IMR-90 (cell line): ENCODE data around the gene AHNAK2.

ENCODE experiments used
- BHLHE40 ChIP-seq: fragments of 150-350 bp; IDR thresholded peaks from 2 replicates; pipeline ENCODE4 v1.6.1; 2016; ENCODE audit warnings: mild to moderate bottlenecking, low read depth, low read length
- CEBPB ChIP-seq: IDR thresholded peaks from 2 replicates; pipeline ENCODE4 v1.6.1; 2012; ENCODE audit warnings: low read depth, low read length, improper control_type of control experiment
- CTCF ChIP-seq: conservative IDR thresholded peaks from 2 replicates; pipeline ENCODE4 v1.5.1; 2012; ENCODE audit warnings: mild to moderate bottlenecking, low read depth, low read length, improper control_type of control experiment
- ELK1 ChIP-seq: fragments of 150-350 bp; IDR thresholded peaks from 2 replicates; pipeline ENCODE4 v1.6.1; 2016; ENCODE audit warnings: low read depth, mild to moderate bottlenecking, low read length, moderate library complexity, borderline replicate concordance
- FOS ChIP-seq: fragments of 150-350 bp; IDR thresholded peaks from 2 replicates; pipeline ENCODE4 v1.6.1; 2016; ENCODE audit warnings: low read depth, low read length
- MAFK ChIP-seq: IDR thresholded peaks from 2 replicates; pipeline ENCODE4 v1.6.1; 2012; ENCODE audit warnings: low read depth, low read length, improper control_type of control experiment
- MXI1 ChIP-seq: IDR thresholded peaks from 2 replicates; pipeline ENCODE4 v1.6.1; 2012; ENCODE audit warnings: low read depth, mild to moderate bottlenecking, low read length, moderate library complexity, borderline replicate concordance
- NFE2L2 ChIP-seq: fragments of 150-350 bp; IDR thresholded peaks from 2 replicates; pipeline ENCODE4 v1.6.1; 2016; ENCODE audit warnings: low read depth, mild to moderate bottlenecking, low read length
- POLR2A ChIP-seq: IDR thresholded peaks from 2 replicates; pipeline ENCODE4 v1.6.1; 2012; ENCODE audit warnings: mild to moderate bottlenecking, low read depth, low read length
- RAD21 ChIP-seq: IDR thresholded peaks from 2 replicates; pipeline ENCODE4 v1.6.1; 2012; ENCODE audit warnings: low read length, improper control_type of control experiment
- RCOR1 ChIP-seq: IDR thresholded peaks from 2 replicates; pipeline ENCODE4 v1.6.1; 2012; ENCODE audit warnings: mild to moderate bottlenecking, low read length, improper control_type of control experiment; ENCODE audit not compliant: insufficient replicate concordance
- RFX5 ChIP-seq: IDR thresholded peaks from 2 replicates; pipeline ENCODE4 v1.8.0; 2012; ENCODE audit warnings: low read depth, mild to moderate bottlenecking, low read length, moderate library complexity
- SMC3 ChIP-seq: fragments of 150-350 bp; IDR thresholded peaks from 2 replicates; pipeline ENCODE4 v1.6.1; 2016; ENCODE audit warnings: low read depth, mild to moderate bottlenecking, antibody characterized with exemption, low read length, moderate library complexity
- USF2 ChIP-seq: fragments of 150-350 bp; IDR thresholded peaks from 2 replicates; pipeline ENCODE4 v1.6.1; 2017; ENCODE audit warnings: mild to moderate bottlenecking, antibody characterized with exemption, low read length, low read depth

GRCh38 chr14:104965561-104966231 is 12.5 kb downstream of the AHNAK2 start:
- TF ChIP-seq CTCF: no peak
- no peak for TF ChIP-seq RFX5
- TF ChIP-seq MXI1: no peak
- TF ChIP-seq CEBPB: no peak
- TF ChIP-seq POLR2A: no peak
- TF ChIP-seq SMC3: no peak
- TF ChIP-seq USF2: no peak
- TF ChIP-seq RAD21: no peak
- no peak for TF ChIP-seq BHLHE40
- TF ChIP-seq RCOR1: no peak
- TF ChIP-seq MAFK: no peak
- no peak for TF ChIP-seq FOS
- TF ChIP-seq NFE2L2: no peak
- no peak for TF ChIP-seq ELK1
